GM18505 (cell line): ENCODE results near the gene SON.
A peak's percentile ranks its signal among the peaks of the same experiment; 100 is the strongest.
"Not testable (repeated sequence)": the region's sequence is repeated elsewhere in the genome, so short reads cannot be mapped to it uniquely, and the experiment has no call there.

Experiments used
- ATAC-seq: cut with Tn5 transposase; IDR thresholded peaks from one replicate; pipeline ENCODE4 v1.9.1; 2021; ENCODE audit not compliant: unreplicated experiment
- POLR2A ChIP-seq: IDR thresholded peaks from 4 replicates; pipeline ENCODE4 v1.6.1; 2011; ENCODE audit warnings: borderline replicate concordance; ENCODE audit not compliant: insufficient read depth, insufficient read length; ENCODE audit errors: extremely low read depth

Gene SON

GRCh38 chr21:33578214-33578613 lies 35.4 kb downstream of the SON start:
- no peak for ATAC-seq
- TF ChIP-seq POLR2A: no peak

GRCh38 chr21:33578959-33579542 lies 36.2 kb downstream of the SON start:
- no peak for ATAC-seq
- no peak for TF ChIP-seq POLR2A

DNA sequence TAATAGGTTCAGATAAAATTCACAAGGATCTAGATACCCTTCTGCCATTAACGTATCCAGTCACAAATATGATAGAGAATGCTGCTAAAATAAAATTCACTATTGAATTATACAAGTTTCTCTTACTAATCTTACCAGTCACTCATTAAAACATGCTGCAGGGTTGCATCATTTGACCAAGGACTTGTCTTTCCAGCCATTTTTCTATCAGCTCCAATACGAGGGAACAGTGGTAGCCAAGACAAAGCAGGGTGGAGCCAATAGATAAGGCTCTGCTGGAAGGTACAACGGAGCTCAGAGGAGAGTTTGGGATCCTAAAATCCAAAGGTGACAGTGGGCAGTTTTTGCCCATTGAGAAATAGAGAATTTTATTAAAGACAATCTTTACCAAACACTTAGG lies 41.6 kb downstream of the SON start:
- no peak for ATAC-seq
- no peak for TF ChIP-seq POLR2A

DNA sequence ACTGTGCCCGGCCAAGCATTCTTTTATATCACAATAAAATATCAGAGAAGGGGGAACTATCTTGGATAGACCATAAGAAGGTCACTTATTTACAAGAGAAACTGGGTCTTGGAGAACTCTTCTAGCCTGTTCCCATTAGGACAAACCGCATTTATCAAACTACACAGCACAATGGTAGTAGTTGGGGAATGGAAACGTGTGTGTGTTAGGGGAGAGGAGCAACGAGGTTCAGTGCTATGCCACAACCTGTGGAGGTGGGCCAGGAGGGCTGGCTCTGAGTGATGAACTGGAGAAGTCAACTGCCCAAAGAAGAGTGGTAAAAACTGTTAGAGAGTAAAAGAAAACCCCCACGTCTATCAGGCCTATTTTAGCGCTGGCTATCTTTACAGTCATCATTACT lies 44.1 kb downstream of the SON start:
- TF ChIP-seq POLR2A: no peak
- no peak for ATAC-seq

GRCh38 chr21:33587792-33588484 lies 45.1 kb downstream of the SON start:
- ATAC-seq: peak; percentile 32
- no peak for TF ChIP-seq POLR2A

DNA sequence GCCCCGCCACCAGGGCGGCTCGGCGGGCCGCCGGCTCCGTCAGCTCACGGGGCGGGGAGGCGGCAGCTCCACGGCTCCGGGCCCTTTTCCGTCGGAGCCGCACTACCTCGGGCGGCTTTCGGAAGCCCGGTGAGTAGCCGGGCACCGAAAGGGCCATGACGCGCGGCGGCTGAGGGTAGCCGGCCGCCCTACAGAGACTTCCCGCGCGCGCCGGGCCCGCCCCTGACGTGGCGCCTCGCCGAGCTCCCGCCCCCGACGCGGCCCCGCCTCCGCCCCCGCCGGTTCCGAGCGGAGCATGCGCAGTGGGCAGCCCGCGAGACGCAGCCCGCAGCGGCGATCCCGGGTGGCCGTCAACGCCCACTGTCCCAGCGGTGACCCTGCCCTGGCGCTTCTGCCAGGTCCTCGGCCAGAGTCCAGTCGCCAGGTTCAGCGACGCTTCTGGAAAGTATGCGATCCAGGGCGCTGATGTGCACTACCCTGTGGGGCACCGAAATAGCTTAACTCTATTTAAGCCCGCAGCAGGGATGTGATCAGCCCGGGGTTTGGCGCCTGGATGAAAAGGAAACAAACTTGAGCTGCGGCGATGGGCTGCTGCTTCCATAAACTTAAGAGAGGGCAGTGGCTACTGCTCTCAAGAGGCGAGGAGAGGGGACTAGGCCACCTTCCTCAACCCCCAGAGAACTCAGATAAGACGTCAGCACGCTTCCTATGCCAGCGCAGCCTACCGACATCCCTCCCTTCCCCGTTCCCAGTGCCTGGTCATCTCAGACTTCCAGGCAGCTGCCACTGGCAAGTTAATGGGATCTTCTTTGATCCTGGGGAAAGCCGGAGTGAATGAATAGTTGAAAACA lies 45.9 kb downstream of the SON start, which contains the start of gene DONSON:
TSS of gene DONSON (minus strand) at position 200 of the 851 bp plus-strand sequence. CDS start at position 157, 43 bp downstream.
- ATAC-seq: peak; percentile 91
- TF ChIP-seq POLR2A: peak; percentile 84

GRCh38 chr21:33598051-33598450 lies 55.2 kb downstream of the SON start:
- ATAC-seq: no peak
- TF ChIP-seq POLR2A: no peak

DNA sequence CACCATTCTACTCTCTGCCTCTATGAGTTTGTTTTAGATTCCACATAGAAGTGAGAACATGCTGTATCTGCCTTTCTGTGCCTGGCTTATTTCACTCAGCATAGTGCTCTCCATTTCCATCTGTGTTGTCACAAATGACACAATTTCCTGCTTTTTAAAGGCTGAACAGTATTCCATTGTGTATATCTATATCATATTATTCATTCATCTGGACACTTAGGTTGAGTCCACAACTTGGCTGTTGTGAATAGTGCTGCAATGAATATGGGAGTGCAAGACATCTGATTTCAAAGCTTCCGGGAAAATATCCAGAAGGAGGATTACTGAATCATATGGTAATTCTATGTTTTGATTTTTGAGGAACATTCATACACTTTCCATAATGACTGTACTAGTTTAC lies 65.7 kb downstream of the SON start:
- no peak for TF ChIP-seq POLR2A
- ATAC-seq: no peak

DNA sequence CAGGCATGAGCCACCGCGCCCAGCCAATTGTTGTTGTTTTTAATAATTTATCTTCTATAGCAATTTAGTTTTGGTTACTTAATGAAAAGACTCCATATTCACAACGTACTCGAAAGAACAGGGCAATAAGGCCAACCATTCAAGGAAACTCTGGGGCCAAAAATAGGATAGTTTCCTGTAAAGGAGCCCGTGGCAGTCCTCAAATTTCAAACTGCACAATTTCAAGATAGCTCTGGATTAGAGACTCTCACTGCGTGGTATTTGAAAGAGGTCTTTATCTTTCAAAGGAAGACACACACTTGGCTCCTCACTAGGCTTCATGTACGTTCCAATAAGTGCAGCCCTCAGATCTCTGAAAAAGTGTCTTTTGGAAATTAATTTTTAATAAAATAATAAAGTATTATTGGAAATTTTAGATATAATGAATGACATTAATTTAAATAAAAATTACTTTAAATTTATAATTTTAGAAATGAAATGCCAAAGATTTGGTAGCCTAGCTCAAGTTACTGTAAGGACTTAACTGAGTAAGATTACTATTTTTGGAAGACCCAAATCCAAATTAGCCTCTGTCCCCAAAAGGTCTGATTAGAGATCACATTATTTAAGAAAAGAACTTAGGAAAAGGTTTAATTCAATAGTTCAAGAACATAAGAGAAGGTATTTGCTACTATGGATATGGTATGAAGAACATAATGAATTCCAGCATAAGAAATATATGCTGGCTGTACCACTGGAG lies 68.3 kb downstream of the SON start:
- TF ChIP-seq POLR2A: no peak
- ATAC-seq: no peak

DNA sequence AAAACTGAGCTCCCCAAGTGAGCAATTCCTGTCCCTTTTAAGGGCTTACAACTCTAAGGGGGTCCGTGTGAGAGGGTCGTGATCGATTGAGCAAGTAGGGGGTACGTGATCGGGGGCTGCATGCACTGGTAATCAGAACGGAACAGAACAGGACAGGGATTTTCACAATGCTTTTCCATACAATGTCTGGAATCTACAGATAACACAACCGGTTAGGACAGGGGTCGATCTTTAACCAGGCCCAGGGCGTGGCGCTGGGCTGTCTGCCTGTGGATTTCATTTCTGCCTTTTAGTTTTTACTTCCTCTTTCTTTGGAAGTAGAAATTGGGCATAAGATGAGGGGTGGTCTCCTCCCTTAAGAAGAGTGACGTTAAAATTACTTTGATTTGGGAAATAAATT lies 74.7 kb downstream of the SON start:
- not testable (repeated sequence) for ATAC-seq

DNA sequence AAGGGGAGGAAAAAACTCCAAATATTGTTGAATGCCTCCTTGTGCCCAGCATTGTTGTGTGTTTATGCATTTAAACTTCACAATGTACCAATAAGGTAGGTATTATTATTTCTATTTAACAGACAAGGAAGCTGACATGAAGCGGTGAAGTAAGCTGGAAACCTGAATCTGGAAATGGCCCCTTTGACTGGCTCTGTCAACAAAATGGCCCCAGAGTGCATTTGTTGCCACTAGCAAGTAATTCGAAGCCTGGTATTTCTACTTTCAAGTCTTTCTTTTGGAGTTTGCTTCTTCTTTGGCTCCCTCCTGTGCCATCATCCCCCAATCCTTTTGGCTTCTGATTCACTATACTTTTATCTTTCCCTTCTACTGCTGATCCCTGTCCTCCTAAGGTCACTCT lies 75.6 kb downstream of the SON start:
- ATAC-seq: no peak
- no peak for TF ChIP-seq POLR2A

DNA sequence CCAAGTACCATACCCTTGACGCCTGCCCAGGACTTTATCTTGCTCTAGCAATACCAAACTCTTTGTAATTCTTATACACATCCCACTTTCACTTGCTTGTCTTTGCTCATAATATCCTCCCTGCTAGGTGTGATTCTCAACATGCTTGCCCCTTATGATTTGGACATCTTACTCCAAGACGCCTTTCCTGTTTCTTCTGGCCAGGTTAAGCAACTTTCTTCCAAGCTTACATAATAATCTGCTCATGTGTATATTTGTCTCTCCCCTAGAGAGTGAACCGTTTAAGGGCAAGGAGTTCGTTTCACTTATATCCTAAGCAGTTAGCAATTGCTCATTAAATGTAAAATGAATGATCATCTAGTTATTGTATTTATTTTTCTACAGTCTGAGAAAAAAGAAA lies 76.9 kb downstream of the SON start:
- TF ChIP-seq POLR2A: no peak
- no peak for ATAC-seq

DNA sequence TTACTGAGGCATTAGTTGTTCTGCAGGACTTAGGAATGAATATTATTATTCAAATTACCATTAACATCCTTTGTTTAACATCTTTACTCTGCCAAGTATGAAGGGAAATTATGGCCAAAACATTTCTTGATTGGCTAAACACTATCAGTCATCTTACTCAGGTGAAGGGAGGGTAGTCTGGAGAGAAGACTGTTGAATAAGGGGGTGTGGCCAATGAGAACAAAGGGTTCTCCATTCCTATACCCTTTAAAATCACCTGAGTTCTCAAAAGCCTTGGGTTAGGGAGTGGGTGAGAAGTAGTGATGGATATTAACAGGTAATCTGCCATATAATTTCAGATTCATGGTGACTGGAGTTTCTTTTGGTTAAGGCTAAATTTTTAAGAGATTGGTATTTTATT lies 79.4 kb downstream of the SON start:
- ATAC-seq: no peak
- no peak for TF ChIP-seq POLR2A

- not testable (repeated sequence) for ATAC-seq
Measured at GRCh38 chr21:33626151-33626550, 83.3 kb downstream of the SON start.
